H9 (cell line): ENCODE data around the gene P4HA3. TPM values are rescaled to one million over a fixed set of nuclear protein-coding genes. Genes with fewer than 3 reads are reported as not detected.

Source experiments
- DNase-seq: peaks from one replicate; pipeline ENCODE4 v3.0.0-alpha.2; 2017
- H2AFZ ChIP-seq: one replicate; pipeline ENCODE4 v1.6.1; 2013; ENCODE audit warnings: mild to moderate bottlenecking, low read length, control low read depth, moderate library complexity
- H2AK5ac ChIP-seq: 2 replicates; pipeline ENCODE4 v1.6.1; 2013; ENCODE audit warnings: low read length, control low read depth, mixed read lengths; ENCODE audit not compliant: insufficient read length
- H2BK120ac ChIP-seq: one replicate; pipeline ENCODE4 v1.6.1; 2013; ENCODE audit warnings: low read depth, mild to moderate bottlenecking, low read length, control low read depth, inconsistent platforms; ENCODE audit not compliant: poor library complexity, severe bottlenecking
- H2BK12ac ChIP-seq: 2 replicates; pipeline ENCODE4 v1.6.1; 2013; ENCODE audit warnings: low read length, control low read depth, mixed read lengths, low read depth; ENCODE audit not compliant: insufficient read length
- H2BK15ac ChIP-seq: 2 replicates; pipeline ENCODE4 v1.6.1; 2013; ENCODE audit warnings: low read depth, low read length, control low read depth
- H2BK20ac ChIP-seq: one replicate; pipeline ENCODE4 v1.6.1; 2013; ENCODE audit warnings: low read depth, mild to moderate bottlenecking, low read length, control low read depth, inconsistent platforms; ENCODE audit not compliant: poor library complexity, severe bottlenecking
- H2BK5ac ChIP-seq: 2 replicates; pipeline ENCODE4 v1.6.1; 2013; ENCODE audit warnings: low read length, control low read depth, mixed read lengths; ENCODE audit not compliant: insufficient read length
- H3K14ac ChIP-seq: 2 replicates; pipeline ENCODE4 v1.6.1; 2013; ENCODE audit warnings: low read length, control low read depth; ENCODE audit not compliant: insufficient read depth
- H3K18ac ChIP-seq: 2 replicates; pipeline ENCODE4 v1.6.1; 2013; ENCODE audit warnings: low read depth, mild to moderate bottlenecking, mixed read lengths, low read length, control low read depth; ENCODE audit not compliant: insufficient read length
- H3K23ac ChIP-seq: 2 replicates; pipeline ENCODE4 v1.6.1; 2013; ENCODE audit warnings: low read length, control low read depth, mixed read lengths, low read depth; ENCODE audit not compliant: insufficient read length
- H3K23me2 ChIP-seq: 2 replicates; pipeline ENCODE4 v1.6.1; 2013; ENCODE audit warnings: low read depth, mild to moderate bottlenecking, mixed read lengths, low read length, control low read depth; ENCODE audit not compliant: insufficient read length, poor library complexity, severe bottlenecking
- H3K27ac ChIP-seq: 2 replicates; pipeline ENCODE4 v1.5.1; 2013; ENCODE audit warnings: low read length, control low read depth, mixed read lengths, low read depth; ENCODE audit not compliant: insufficient read length
- H3K27me3 ChIP-seq: 2 replicates; pipeline ENCODE4 v1.6.1; 2013; ENCODE audit warnings: low read length, control low read depth, inconsistent platforms; ENCODE audit not compliant: insufficient read depth
- H3K4ac ChIP-seq: 2 replicates; pipeline ENCODE4 v1.6.1; 2013; ENCODE audit warnings: low read depth, mild to moderate bottlenecking, control low read depth, inconsistent platforms, low read length, moderate library complexity
- H3K4me1 ChIP-seq: 2 replicates; pipeline ENCODE4 v1.6.1; 2013; ENCODE audit warnings: low read length, control low read depth, inconsistent platforms; ENCODE audit not compliant: insufficient read depth
- H3K4me2 ChIP-seq: 2 replicates; pipeline ENCODE4 v1.6.1; 2013; ENCODE audit warnings: low read length, control low read depth, mixed read lengths; ENCODE audit not compliant: insufficient read length, insufficient read depth
- H3K56ac ChIP-seq: 2 replicates; pipeline ENCODE4 v1.6.1; 2013; ENCODE audit warnings: low read depth, mild to moderate bottlenecking, mixed read lengths, low read length, control low read depth; ENCODE audit not compliant: insufficient read length
- H3K79me1 ChIP-seq: 2 replicates; pipeline ENCODE4 v1.6.1; 2013; ENCODE audit warnings: low read depth, mild to moderate bottlenecking, moderate library complexity, low read length, control low read depth, inconsistent platforms; ENCODE audit not compliant: insufficient read depth, poor library complexity, severe bottlenecking
- H3K79me2 ChIP-seq: 2 replicates; pipeline ENCODE4 v1.6.1; 2013; ENCODE audit warnings: low read length, control low read depth, inconsistent platforms; ENCODE audit not compliant: insufficient read depth
- H3K9ac ChIP-seq: 2 replicates; pipeline ENCODE4 v1.6.1; 2013; ENCODE audit warnings: low read length, control low read depth, mixed read lengths; ENCODE audit not compliant: insufficient read length; ENCODE audit errors: extremely low read depth
- H3K9me3 ChIP-seq: one replicate; pipeline ENCODE4 v1.6.1; 2013; ENCODE audit warnings: low read depth, low read length, inconsistent platforms; ENCODE audit not compliant: control insufficient read depth
- H3T11ph ChIP-seq: one replicate; pipeline ENCODE4 v1.6.1; 2013; ENCODE audit warnings: mild to moderate bottlenecking, low read length, control low read depth, inconsistent platforms
- H4K20me1 ChIP-seq: one replicate; pipeline ENCODE4 v1.6.1; 2013; ENCODE audit not compliant: control insufficient read depth, insufficient read length, insufficient read depth
- H4K5ac ChIP-seq: 2 replicates; pipeline ENCODE4 v1.6.1; 2013; ENCODE audit warnings: low read depth, mild to moderate bottlenecking, mixed read lengths, low read length, control low read depth; ENCODE audit not compliant: insufficient read length
- H4K8ac ChIP-seq: replicated peaks from 2 replicates; pipeline ENCODE4 v1.6.1; 2013; ENCODE audit warnings: low read length, control low read depth, mixed read lengths, low read depth; ENCODE audit not compliant: insufficient read length
- H4K91ac ChIP-seq: 2 replicates; pipeline ENCODE4 v1.6.1; 2013; ENCODE audit warnings: low read depth, mild to moderate bottlenecking, moderate library complexity, mixed read lengths, low read length, control low read depth; ENCODE audit not compliant: insufficient read length
- H3K27ac Mint-ChIP-seq, 3 experiments: 2 replicates in 2 of 3; 3 replicates in 1 of 3; pipeline ENCODE4 v1.8.0; 2020 to 2021; ENCODE audit warnings: mixed read lengths in 3 of 3, mild to moderate bottlenecking in 1 of 3, moderate library complexity in 1 of 3
- H3K27me3 Mint-ChIP-seq: 2 replicates; pipeline ENCODE4 v1.8.0; 2021; ENCODE audit warnings: low read depth, mild to moderate bottlenecking, moderate library complexity, mixed read lengths
- H3K36me3 Mint-ChIP-seq, 3 experiments: 2 replicates in 2 of 3; 3 replicates in 1 of 3; pipeline ENCODE4 v1.8.0; 2020 to 2021; ENCODE audit warnings: low read depth in 3 of 3, mixed read lengths in 3 of 3; ENCODE audit not compliant: insufficient read depth in 1 of 3
- H3K4me1 Mint-ChIP-seq, 2 experiments: 2 replicates each; pipeline ENCODE4 v1.8.0; 2020; ENCODE audit warnings: mixed read lengths in 2 of 2
- H3K4me3 Mint-ChIP-seq, 2 experiments: 2 replicates in 1 of 2; 3 replicates in 1 of 2; pipeline ENCODE4 v1.8.0; 2020 to 2021; ENCODE audit warnings: mild to moderate bottlenecking in 2 of 2, mixed read lengths in 2 of 2, moderate library complexity in 1 of 2
- H3K9me3 Mint-ChIP-seq, 2 experiments: 2 replicates in 1 of 2; 3 replicates in 1 of 2; pipeline ENCODE4 v1.8.0; 2020; ENCODE audit warnings: mild to moderate bottlenecking in 2 of 2, mixed read lengths in 2 of 2, moderate library complexity in 1 of 2
- CTCF ChIP-seq: fragments of 200-600 bp; sonication (generic); conservative IDR thresholded peaks from 3 replicates; pipeline ENCODE4 v1.8.0; 2021; ENCODE audit warnings: antibody characterized with exemption, mild to moderate bottlenecking
- whole genome bisulfite sequencing: extraction: QIAGEN DNeasy Blood & Tissue Kit; methylation state at CpG from one replicate; pipeline ENCODE4 v1.1.7; 2013; ENCODE audit warnings: missing lambda C conversion rate, low lambda C conversion rate, mixed read lengths; ENCODE audit not compliant: insufficient read length; ENCODE audit errors: extremely low coverage; 5-methylcytosine and 5-hydroxymethylcytosine counted together
- total RNA-seq: library from RNA; stranded (reverse); gene quantifications from 2 replicates; pipeline ENCODE4 v1.2.1, GENCODE V29; 2021

The P4HA3 gene
- total RNA-seq, 1 experiment from 2014 or later: not detected

DNA sequence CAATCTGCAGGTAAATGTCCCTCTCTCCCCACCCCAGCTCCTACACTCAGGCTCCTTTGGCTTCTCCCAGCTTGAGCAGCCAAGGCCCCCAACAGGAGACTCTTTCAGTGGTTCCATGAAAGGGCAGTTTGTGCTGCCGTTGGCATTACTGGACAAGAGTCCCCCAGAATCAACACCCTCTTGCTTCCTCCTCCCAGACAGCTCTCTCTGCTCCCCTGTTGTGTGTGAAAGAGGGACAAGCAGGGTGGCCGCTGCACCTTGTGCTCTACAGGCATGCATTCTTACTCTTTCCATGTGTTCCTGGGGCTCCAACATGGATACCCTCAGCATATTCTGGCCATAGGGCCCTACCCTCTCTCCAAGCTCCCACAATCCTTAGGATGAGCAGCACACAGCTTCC, 48.7 kb downstream of the P4HA3 start:
- no peak overlapping the region for H2BK12ac ChIP-seq
- no peak overlapping the region for H2BK15ac ChIP-seq
- H3K56ac ChIP-seq: no peak overlapping the region
- H3K4me2 ChIP-seq: no peak overlapping the region
- H3K23me2 ChIP-seq: no peaks in the 10 kb centered on the region
- H3K9me3 ChIP-seq: no peaks in the 10 kb centered on the region
- Mint-ChIP-seq H3K36me3 (no peaks in the 10 kb centered on the region; a peak in 2 of 7 replicates), H3K9me3 (peaks cover 0 to 4% of the 10 kb centered on the region in 2 experiments; a peak in 2 of 5 replicates), H3K27me3 (peaks cover 1% of the 10 kb centered on the region), H3K4me1 (no peaks in the 10 kb centered on the region), H3K27ac (no peak overlapping the region; a peak in 1 of 7 replicates), H3K4me3 (no peak overlapping the region)
- no peaks in the 10 kb centered on the region for H3K4me1 ChIP-seq
- H4K5ac ChIP-seq: no peak overlapping the region
- no peak for TF ChIP-seq CTCF
- H3K79me2 ChIP-seq: no peaks in the 10 kb centered on the region
- no peak overlapping the region for H3K14ac ChIP-seq
- no peak overlapping the region for H3K23ac ChIP-seq
- H2AK5ac ChIP-seq: no peak overlapping the region
- no peak overlapping the region for H4K8ac ChIP-seq
- H2AFZ ChIP-seq: no peak overlapping the region
- no peak overlapping the region for H3T11ph ChIP-seq
- no peak overlapping the region for H2BK5ac ChIP-seq
- no peaks in the 10 kb centered on the region for H3K79me1 ChIP-seq
- H3K9ac ChIP-seq: no peak overlapping the region
- H2BK20ac ChIP-seq: no peak overlapping the region
- no peak for DNase-seq
- no peak overlapping the region for H4K91ac ChIP-seq
- no CpG with 5 or more reads among the region's 2 CpGs for WGBS
- no peak overlapping the region for H3K27ac ChIP-seq
- H2BK120ac ChIP-seq: no peak overlapping the region
- H3K18ac ChIP-seq: no peak overlapping the region
- H3K4ac ChIP-seq: no peak overlapping the region
- no peaks in the 10 kb centered on the region for H3K27me3 ChIP-seq
- H4K20me1 ChIP-seq: no peaks in the 10 kb centered on the region
